AG10803 (cell line): Measurements from ENCODE around the gene ANKRD7.

Source experiments
- DNase-seq: peaks from one replicate; pipeline ENCODE4 v3.0.0; 2010; ENCODE audit warnings: low read depth
- H3K4me3 ChIP-seq: 2 replicates; pipeline ENCODE4 v1.5.1; 2011; ENCODE audit warnings: mild to moderate bottlenecking, low read length, control low read depth
- TF ChIP-seq, protein P1 (sequence below): conservative IDR thresholded peaks from 2 replicates; pipeline ENCODE4 v1.5.1; 2011; ENCODE audit warnings: mild to moderate bottlenecking, low read length, control low read depth, inconsistent platforms

ANKRD7 gene, protein sequence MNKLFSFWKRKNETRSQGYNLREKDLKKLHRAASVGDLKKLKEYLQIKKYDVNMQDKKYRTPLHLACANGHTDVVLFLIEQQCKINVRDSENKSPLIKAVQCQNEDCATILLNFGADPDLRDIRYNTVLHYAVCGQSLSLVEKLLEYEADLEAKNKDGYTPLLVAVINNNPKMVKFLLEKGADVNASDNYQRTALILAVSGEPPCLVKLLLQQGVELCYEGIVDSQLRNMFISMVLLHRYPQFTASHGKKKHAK

DNA sequence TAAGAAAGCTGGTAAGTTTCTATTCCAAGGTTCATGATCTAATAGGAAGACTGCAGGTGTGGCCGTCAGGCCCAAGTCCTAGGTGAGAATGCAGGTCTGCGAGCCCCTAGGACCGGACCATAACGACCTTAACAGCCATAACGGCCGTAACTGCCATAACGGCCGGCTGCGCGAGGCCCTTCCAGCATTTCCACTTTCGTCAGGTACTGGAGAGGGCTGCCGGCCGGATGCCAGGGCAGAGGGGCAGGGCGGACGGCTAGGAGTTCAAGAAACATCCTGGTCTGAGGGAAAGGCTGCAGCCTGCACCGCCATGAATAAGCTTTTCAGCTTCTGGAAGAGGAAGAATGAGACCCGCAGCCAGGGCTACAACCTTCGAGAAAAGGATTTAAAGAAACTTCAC, at the start of gene ANKRD7:
TSS of gene ANKRD7 (plus strand) at position 184 of the 400 bp plus-strand sequence. CDS start at position 311, 127 bp downstream.
- no peak within 1 kb of the TSS for H3K4me3 ChIP-seq
- TF ChIP-seq, protein P1, sequence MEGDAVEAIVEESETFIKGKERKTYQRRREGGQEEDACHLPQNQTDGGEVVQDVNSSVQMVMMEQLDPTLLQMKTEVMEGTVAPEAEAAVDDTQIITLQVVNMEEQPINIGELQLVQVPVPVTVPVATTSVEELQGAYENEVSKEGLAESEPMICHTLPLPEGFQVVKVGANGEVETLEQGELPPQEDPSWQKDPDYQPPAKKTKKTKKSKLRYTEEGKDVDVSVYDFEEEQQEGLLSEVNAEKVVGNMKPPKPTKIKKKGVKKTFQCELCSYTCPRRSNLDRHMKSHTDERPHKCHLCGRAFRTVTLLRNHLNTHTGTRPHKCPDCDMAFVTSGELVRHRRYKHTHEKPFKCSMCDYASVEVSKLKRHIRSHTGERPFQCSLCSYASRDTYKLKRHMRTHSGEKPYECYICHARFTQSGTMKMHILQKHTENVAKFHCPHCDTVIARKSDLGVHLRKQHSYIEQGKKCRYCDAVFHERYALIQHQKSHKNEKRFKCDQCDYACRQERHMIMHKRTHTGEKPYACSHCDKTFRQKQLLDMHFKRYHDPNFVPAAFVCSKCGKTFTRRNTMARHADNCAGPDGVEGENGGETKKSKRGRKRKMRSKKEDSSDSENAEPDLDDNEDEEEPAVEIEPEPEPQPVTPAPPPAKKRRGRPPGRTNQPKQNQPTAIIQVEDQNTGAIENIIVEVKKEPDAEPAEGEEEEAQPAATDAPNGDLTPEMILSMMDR, result no peak
- no peak for DNase-seq

DNA sequence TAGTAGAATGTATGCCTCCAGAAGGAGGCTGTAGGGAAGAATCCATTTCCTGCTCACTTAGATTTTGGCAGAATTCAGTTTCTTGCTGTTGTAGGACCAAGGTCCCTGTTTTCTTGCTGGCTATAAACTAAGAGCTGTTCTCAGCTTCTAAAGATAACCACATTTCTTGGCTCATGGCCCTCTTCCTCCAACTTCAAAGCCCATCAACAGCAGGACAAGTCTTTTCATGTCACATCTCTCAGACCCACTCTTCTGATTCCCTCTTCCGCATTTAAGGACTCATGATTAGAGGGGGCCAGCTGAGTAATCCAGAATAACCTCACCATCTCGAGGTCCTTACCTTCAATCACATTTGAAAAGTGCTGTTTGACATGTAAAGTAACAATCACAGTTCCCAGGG, 48.8 kb upstream of the ANKRD7 start:
- no peak for DNase-seq
- no peak overlapping the region for H3K4me3 ChIP-seq
- TF ChIP-seq, protein P1, result no peak

DNA sequence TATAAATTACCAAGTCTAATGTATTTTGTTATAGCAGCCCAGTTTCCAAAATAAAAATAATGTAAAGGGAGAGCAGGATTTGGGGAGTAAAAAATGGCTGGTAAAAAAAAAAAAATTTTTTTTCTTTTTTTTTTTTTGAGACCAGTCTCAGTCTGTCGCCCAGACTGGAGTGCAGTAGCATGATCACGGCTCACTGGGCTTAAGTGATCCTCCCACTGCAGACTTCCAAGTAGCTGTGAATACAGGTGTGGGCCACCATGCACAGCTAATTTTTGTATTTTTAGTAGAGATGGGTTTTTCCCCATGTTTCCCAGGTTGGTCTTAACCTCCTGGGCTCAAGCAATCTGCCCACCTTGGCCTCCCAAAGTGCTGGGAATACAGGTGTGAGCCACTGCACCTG, 45.3 kb upstream of the ANKRD7 start:
- no peak overlapping the region for H3K4me3 ChIP-seq

DNA sequence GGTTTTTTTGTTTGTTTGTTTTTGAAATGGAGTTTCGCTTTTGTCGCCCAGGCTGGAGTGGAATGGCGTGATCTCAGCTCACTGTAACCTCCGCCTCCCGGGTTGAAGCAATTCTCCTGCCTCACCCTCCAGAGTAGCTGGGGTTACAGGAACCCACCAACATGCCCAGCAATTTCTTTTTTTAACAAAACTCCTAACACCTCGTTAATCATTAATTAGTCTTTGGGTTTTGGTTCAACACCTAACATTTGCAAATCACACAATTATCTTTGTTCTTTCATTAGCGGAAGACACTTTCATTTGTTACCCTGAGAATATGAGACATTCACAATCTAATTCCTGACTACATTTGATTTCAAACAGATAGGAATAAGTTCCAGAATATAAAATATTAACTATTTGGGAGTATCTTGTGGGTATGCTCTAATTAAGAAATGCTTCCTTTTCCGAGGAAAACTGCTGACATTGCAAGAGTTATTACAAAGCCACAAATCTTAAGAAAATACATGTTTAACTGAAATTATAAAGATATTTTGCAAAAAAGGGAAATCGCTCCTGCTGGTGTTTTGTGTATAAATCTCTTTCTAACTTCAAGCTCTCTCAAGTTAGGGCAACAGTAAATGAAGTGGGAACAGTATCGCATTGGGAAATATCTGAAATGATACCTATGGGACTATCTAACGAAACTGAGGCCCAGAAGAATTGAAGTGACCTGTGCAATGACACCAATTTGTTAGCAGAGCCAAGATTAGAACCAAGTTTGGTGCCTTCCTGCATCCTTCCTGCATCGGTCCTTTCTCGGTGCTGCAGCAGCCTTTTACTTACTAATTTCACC, 41.7 kb upstream of the ANKRD7 start:
- TF ChIP-seq, protein P1, result no peak
- no peak for DNase-seq
- H3K4me3 ChIP-seq, result peak overlapping the region; percentile 77

More for the DNA sequence above, 45.3 kb upstream of the ANKRD7 start:
- no peak for DNase-seq
- TF ChIP-seq, protein P1, result no peak

DNA sequence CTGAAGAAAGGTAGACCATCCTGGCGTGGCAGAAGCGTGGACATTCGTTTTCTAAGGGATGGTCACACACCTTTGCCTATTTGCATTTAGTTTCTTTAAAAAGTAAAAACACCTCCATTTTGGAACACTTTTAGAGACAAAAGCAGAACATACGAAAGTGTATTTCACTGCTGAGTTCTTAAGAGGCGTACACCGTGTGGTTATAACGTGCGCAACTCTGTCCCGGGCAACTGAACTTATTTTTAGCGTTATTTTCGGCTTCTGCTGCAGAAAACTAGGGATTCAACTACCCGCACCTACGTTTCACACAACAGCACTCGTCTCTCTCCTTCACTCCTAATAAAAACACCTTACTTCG, 41.1 kb upstream of the ANKRD7 start:
- TF ChIP-seq, protein P1, result no peak
- peak overlapping the region; percentile 77 for H3K4me3 ChIP-seq
- DNase-seq, result peak; percentile 16

DNA sequence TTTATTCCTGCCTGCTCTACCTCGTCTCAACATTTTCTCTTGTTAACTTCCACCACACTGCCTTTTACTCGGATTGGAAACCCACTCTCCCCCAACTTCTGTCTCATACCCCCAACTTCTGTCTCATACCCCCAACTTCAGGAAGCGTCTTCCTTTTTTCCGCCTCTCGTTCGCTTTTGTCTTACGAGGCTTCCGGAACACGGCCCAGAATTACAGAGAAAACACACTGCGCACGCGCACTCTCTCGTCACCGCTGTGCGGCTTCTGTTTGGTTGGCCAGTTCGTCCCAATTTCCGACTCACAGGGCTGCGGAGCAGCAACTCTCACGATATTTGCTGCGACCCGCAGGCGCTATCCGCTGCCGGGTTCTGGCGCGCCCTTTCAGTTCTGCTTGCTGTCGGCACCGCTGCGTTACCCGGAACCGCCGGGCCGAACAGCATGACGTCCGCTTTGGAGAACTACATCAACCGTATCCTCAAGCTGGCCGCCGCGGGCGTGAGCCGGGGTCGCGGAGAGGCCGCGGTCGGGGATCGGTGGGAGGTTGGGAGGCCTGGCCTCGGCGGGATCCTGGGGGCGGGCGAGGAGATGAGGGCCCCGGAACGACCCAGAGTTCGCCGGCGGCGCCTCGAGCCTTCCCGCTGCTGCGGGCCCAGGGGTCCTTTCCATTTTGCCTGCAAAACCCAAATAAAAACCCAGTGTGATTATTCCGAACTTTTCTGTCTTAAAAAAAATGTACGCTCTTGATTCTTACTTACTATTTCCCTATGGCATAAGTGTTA, 40.5 kb upstream of the ANKRD7 start, which contains the start of gene LSM8:
TSS of gene LSM8 (plus strand) at position 379 of the 779 bp plus-strand sequence. CDS start at position 439, 60 bp downstream.
- peak within 1 kb of the TSS; percentile 77 for H3K4me3 ChIP-seq
- TF ChIP-seq, protein P1, result no peak
- DNase-seq, result peak; percentile 98
